Stimulated activated naive CD4-positive, alpha-beta T cell (primary cell): ENCODE measurements around the gene NPC2.
A peak's percentile ranks its signal among the peaks of the same experiment; 100 is the strongest.

Experiments used
- DNase-seq, 6 experiments: peaks; one replicate each; lab custom pipeline; 2025; lab: John Stamatoyannopoulos, UW

Gene NPC2

DNA sequence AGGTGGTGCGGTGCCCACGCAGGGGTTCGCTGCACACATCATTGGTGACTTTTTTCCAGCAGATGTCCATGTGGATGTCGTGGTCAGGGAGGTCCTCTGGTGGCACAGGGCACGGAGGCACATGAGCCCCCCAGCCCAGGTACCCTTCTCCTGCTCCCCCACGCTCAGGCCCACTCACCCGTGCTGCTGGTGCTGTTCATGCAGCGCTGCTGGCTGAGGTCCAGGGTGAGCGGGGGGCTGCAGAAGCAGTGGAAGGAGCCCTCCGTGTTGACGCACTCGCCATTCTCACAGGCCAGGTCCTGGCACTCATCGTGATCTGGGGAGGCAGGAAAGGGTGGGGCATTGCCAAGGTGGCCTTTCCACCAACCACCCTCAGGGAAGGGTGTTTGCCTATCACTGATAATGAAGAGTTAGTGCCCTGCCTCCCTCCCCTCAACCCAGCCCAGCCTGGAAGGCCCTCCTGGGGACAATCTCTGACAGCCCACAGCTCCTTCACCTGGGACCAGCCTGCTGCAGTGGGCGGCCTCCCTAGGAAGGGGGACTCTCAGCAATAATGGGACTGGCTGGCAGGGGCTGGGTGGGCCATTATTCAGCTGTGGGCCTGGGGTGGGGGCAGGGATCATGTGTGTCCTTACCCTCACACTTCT is 10.3 kb upstream of the NPC2 start:
- DNase-seq = no peak

DNA sequence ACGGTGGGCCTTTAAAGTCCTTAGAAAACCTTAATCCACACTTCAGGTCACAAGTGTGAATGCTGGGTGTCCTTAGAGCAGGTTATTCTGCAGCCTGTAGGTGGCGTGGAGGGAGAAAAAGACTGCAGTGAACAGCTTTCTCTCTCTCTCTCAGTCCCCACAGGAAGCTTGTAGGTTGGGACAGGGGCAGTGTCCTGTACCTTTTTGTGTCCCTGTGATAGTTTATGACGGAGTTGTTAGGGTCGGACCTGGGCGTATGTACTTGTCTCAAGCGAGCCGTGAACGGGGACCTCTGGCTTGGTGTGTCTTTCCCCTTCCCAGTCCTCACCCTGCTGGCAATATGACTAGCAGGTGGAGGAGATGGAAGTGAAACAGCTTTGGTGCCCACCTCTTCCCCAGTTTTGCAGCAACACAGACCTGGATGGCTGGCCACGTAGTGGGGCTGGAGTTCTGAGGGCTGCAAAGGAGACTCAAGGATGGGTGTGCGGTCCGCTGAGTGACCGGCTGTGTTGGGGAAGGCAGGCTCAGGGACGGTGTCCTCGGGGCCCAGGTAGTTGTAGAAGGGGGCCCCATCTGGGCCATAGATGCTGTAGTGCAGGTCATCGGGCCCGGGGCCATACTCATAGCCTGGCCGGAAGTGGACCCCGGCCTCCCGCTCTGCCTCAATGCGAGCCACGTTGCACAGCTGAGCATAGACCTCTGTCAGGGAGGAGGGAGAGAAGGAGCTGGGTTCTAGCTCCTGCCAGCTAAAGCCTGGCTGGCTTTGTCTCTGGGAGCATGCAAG is 9.3 kb upstream of the NPC2 start:
- DNase-seq = no peak

DNA sequence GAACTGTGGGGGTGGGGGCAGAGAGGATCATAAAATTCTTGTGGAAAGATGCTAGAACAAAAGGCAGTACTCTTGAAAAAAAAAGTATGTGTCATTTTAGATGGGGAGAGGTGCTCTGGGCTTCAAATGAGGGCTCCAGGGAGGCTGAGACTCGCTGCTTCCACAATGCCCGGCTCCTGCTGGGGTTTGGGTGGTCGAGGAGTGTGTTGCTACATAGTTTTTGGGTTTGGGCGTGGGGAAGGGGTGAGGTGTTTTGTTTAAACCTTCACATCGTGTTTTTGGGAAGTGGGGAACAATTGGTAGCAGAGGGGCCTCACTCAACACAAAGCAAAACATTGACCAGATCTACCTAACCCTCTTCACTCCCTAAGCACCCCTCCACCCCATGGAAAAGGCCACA is 8.6 kb upstream of the NPC2 start:
- no peak for DNase-seq

DNA sequence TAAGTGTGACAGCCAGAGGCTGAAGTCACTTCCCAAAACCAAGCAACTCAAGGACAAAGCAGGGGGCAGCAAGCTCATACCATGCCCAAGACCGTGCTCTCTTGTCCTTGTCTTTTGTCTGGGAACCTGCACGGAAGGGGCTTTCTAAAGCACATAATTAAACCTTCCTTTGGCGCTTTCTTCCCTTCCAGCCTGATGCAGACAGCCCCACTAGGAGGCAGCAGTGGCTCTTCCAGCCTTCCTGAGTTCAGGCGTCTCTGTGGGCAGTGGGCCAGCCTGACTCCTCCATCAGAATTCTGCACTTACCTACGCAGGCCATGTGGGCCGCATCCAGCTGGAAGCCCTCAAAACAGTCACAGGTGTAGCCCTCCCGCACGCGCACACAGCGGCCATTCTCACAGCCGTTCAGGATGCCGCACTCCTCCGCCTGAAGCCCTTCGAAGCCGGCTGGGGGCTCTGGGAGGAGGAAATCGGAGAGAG is 8.1 kb upstream of the NPC2 start:
- no peak for DNase-seq

DNA sequence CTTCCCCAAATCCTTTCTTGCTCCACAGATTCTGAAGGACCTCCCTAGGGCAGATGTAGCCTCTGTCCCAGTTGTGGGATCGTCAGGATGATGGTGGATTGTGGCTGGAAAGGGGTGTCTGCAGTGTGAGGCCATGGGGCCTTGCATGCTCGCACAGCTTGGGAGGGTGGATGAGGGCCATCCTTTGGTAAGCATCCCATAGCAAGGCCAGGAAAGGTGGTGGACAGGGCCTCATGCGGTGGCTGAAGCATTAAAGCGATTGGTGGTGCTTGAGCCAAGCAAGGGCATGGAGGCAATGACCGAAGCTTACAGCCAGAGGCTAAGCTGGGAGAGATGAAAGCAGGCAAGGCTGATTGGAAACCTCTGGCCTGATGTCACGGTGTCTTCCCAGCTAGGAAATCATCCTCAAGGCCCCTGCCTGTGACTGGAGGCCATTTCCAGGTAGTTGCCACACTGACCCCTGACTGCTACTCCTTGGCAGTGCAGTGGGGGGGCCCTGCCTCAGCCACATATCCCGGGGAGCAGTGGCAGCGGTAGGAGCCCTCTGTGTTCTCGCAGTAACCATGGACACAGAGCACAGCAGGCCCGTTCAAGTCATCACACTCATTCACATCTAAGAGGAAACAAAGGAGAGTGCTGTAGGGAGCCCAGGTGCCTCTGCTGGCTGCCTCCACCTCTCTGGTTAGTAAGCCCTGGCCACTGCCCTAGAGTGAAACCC is 7.5 kb upstream of the NPC2 start:
- DNase-seq = no peak

DNA sequence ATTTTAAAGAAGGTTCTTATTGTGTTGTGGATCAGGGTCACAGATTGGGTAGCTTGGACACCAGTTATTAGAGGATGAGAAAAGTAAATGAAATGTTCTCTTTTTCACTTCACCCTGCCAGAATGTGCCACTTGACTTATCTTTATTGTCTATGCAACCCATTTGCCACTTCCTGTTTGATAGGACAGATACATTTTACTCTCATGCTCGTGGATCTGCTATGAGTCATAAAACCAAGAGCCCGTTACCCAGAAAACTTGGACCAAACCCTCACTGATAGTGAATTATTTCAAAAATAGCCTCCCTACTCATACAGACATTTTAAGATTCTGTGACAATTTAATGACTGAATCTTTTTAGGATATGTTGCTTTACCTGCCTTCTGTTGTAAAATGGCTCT is 2.3 kb upstream of the NPC2 start:
- peak in 2 of 6 experiments; percentile 7 to 39 for DNase-seq

DNA sequence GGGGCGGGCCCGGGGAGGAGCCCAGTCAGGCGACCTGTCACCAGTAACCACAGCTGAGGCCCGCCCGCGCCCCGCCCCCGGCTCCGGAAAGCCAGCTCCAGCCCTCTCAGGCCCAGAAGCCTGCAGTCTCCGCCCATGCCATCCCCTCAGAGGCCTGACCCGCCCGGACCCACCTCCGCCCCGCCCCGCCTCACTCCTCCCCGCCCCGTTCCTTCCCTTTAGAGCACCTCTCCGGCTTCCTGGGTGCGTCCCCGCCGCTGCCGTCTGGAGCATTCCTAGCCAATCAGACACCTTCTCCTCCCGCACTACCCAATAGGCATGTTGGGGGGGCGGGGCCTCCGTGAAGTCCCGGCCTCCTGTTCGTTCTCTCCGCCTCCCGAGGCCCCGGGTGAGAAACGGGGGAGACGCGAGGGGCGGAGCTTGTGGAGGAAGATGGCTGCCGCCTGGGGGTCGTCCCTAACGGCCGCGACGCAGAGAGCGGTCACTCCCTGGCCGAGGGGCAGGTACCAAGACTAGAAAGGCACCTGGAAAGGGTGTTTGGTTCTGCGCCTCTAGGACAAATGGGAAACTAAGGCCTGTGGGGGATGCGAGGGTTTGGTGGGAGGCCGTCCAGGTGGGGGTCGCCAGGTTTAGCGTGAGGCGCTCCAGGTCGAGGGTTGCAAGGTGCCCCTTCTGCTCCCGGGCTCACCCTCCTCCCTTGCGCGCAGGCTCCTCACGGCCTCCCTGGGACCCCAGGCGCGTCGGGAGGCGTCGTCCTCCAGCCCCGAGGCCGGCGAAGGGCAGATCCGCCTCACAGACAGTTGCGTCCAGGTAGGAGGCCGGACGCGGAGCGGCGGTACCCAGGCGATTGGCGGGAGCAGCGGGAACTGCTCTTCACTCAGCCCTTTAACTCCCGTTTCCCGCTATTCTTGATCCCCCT is 497 bp upstream of the NPC2 start, which contains the start of gene ISCA2:
Gene ISCA2, plus strand, starts transcription at position 423 of the 919 bp plus-strand sequence. Its CDS starts 10 bp downstream, at position 433.
- peak; percentile 97 to 99 (median 99) for DNase-seq

DNA sequence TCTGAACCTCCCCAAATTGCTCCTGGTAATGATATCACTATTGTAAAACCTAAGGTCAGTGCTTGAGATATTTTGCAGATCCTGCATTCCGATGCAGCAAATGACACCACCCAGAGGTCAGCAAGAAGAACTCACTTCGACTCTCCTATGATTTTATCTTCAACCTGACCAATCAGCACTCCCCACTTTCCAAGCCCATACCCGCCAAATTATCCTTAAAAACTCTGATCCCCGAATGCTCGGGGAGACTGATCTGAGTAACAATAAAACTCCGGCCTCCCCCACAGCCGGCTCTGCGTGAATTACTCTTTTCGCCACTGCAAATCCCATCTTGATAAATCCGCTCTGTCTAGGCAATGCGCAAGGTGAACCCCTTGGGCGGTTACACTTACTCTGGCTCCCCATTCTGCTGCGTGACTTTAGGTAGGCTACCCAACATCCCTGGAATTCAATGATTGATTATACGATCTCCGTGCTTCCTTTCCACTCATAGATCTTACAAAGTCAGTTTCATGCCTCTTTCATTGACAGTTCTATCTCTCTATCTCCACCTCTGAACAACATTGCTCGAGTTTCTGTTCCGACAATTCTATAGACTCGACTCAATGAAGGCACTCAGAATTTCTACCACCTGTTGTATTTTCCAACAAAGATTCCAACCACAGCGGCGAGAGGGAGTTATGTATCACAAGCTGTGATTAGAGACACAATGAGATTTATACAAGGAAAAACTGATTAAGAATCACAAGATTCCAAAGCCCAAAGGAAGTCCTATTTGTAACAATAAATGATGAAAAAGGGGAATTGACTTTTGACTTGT is 939 bp downstream of the NPC2 start:
- peak in 2 of 6 experiments; percentile 16 to 18 for DNase-seq

DNA sequence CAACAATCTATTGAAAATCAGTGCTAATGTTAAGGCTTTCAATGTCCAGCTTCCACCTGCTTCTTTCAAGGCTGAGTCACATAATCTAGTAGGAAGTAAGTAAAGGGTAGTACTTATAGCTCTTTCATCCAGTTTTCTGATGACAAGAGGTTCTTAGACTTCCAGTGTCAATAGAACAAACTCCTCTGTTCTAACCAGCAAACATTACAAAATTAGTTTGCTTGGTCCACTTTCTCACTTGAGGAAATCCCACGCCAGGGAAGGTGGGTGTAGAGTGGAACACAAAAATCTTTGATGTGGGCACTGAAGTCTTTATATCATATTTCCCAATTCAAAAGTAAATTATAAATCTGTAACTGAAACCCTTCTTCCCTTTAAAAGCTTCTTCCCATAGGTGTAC is 2.6 kb downstream of the NPC2 start:
- DNase-seq = no peak

DNA sequence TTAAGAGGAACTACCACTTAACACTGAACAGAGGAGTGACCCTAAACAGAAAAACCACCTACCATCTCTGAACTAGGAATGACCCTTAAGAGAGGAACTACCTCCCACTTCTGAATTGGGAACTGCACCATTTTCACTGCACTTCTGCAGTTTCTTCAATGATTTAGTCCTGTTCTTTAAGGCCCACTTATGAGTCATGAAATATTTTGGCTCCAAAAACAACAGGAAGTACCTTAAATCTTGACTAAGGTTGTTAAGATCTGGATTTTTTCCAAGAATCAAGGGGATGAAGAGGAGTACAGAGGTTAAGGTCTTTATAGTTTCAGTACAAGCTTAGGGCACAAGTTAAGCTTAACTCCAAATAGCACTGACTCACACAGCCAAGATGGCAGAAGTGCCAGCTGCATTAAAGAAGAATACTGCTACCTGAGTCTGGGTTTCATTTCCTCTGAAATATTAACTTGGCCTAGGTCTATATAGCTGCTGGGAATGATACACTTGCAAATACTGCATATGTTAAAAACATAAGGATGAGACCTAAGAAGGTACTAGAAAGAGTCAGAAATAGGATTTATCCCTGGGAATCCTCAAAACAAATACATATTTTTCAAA is 4.2 kb downstream of the NPC2 start:
- DNase-seq = no peak

DNA sequence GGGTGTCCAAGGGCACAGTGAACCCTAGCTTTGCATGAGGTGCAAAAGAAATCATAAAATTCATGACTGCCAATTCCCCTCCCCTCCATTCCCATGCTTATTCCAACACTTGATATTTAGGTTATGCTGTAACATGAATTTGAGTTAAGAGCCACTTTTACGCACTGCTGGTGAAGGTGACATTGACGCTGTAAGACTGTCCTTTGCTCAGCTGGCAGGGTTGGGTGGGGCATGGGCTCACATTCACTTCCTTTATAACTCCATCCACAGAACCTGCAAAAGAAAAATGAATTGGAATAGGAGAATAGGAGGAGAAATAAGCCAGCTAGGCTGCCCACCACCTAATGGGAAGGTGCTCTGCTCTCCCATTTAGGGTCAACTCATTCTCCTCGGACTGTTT is 6.9 kb downstream of the NPC2 start:
- no peak for DNase-seq

DNA sequence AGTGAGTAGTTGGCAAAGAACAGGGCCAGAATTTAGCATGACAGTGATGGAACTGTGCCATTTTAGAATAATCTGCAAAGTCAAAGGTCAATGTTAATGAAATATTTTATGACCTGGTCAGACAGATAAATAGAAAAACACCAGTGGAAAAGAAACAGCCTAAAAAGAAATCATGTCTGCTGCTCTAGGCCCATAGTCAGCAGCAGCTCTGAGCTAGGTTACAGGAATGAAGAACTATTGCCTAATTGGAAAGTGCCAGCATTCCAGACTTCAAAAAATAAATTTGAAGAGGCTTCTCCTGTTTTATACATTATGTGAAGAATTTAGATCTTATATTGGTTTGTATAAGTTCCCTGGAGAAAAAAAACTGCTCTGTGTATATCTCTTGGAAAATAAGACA is 9.8 kb downstream of the NPC2 start:
- no peak for DNase-seq

DNA sequence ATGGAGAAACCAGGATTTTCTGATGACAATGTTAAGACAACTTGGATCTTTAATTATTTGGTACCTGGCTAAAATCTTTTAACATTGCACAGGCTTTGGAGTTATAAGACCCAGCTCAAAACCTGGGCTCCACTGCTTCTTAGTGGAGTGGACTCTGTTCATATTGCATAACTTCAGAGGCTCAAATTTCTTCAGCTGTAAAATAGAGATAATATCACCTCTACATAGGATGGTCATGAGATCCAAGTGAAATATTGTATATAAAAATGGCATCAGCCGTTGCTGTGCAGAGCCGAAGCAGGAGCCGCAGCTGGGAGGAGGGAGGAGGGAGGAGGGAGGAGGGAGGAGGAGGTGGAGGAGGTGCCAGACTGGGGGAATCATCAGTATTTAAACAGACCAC is 10.5 kb downstream of the NPC2 start:
- no peak for DNase-seq

DNA sequence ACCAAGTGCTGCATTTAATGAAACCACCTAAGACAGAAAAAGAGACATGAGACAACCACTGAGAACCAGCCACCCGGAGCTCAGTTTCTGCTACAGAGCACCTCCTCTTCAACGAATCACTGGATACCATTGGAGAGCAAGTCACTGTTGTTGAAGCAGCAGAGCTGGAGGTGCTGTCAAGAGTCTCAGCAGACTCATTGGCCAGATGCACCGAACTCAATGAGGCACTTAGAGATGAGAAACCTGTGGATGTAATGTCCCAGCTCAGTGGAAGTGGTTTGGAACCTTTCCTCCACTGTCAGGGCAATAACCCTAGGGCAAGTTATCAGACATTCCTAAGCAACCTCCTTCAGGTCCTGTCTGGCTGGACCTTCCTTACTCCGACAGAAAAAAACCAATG is 13.1 kb downstream of the NPC2 start:
- no peak for DNase-seq

DNA sequence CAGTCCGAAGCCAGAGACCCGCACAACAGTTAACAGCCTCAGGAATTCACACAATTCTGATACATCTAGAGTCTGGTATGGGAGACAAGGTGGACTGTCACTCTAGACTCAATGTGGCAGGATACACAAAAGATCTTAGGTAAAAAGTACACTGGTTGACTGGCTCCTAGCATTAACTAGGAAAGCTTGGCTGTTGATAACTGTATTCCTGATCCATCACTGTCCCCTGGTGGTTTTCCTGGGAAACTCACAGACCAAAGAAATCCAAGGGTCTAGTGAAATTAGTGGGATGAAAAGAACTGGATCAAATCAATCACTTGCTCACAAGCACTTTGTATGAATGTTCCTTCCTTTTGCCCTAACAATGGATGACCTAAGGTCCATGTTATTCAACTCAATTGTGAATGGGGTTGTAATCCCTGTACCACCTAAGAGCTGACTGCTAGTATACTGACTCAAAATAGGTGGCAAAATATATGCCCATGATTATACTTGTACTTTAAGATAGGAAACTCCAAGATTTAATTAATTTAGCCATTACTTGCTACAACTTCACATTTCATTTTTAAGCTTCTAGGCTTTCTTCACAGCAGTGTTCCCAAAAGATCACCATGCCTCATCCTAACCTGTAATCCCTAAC is 14.0 kb downstream of the NPC2 start:
- no peak for DNase-seq

DNA sequence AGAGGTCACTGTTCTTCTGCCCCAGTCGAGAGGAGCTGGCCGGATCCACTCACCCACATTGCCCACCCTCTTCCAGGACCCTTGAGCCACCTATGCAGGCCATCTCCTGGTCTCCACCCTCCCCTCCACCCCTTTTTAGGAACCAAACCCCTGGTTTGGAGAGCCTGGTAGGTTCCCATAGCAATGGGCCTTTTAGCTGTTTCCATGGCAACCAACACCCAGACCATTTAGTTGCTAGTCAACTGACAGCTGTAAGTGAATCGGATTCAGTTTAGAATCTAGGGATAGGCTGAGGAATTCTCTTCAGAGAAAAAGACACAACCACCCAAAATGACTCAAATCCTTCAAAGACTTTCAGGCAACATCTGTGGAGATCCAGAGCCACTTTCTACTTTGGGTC is 16.5 kb downstream of the NPC2 start:
- DNase-seq = no peak

DNA sequence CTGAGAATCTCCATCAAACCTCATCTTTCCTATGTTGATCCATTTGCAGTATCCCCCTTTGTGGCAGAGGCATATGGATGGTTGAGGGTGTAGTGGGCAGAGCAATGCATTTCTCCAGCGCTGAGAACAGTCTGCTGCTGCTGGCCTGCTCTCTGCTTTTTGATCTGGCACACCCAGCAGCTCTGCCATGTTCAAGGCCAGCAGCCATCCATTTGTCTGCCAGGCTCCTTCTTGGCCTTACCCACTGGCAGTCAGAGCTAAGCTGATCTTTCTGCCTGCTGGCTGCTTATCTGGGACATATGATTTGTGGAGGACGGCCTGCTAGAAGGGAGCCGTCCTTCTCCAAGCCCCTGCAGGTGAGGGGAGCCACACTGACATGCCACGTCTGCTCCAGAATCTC is 17.0 kb downstream of the NPC2 start:
- DNase-seq = no peak

DNA sequence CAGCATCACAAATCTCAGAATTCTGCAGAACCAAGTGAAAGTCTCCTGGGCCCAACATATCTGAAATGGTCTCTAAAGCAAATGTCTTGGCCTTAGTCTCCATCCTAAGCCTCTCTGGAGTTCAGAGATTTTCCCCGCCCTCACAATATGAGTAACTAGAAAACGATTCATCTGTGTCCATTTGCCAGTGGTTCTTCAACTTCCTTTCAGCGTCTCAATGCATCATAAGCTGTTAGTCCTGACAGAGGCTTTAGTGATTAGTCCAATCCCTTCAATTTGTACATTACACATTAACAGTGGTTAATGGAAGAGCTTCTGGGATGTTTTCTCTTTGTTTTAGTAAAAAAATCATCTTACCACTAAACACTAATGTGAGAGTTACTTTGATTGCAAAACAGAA is 17.4 kb downstream of the NPC2 start:
- DNase-seq = no peak

DNA sequence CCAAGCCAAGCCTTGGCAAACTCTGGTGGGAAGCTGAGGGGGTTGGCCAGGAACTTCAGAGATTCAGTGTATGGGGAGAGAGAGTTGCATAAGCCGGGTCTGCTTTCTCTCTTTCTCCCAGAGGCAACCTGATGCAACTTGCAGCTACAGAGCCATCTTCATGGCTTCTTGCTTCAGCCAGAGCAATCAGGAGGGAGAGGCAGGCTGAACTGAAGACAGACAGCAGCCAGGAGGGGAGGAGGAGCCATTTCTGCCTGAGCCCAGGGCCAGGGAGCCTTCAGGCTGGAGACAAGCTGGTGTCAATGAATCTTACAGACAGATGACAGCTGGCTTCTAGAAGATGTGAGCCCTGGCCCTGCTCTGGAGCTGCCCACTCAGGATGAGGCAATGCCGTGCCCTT is 18.7 kb downstream of the NPC2 start:
- DNase-seq = no peak

DNA sequence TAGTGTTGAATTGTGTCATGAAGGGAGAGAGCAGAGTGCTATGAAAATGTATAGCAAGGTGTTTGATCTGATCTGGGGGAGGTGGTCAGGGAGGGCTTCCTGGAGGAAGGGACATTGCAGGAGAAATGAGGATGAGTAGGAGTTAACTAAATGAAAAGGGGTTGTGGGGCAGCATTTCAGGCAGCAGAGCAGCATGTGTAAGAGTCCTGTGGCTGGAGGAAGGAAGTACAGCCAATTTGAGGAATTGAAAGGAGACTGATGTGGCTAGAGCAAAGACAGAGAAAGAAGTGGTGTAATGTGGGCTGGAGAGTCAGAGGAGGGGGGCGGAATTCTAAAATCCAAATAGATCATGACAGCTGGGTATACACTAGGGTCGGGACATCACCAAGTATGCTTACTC is 20.5 kb downstream of the NPC2 start:
- DNase-seq = no peak
